ENCODE data around the gene TPP1.

The TPP1 gene

GRCh38 chr11:6647836-6648235 lies 28.6 kb upstream of the TPP1 start:
- no peak for TF ChIP-seq CTCF (IDR thresholded peaks at IDR 0.05; ENCODE audit: low read depth, low read length, missing control alignments)
- DNase-seq (ENCODE audit: low read depth): no peak
- no peak overlapping the region for H3K4me3 ChIP-seq (ENCODE audit: low read depth, low read length)

GRCh38 chr11:6646918-6647679 lies 27.9 kb upstream of the TPP1 start:
- peak; percentile 46 for DNase-seq (ENCODE audit: low read depth)
- H3K4me3 ChIP-seq (ENCODE audit: low read depth, low read length): no peak overlapping the region

GRCh38 chr11:6646576-6646917 lies 27.3 kb upstream of the TPP1 start:
- no peak for TF ChIP-seq CTCF (IDR thresholded peaks at IDR 0.05; ENCODE audit: low read depth, low read length, missing control alignments)
- no peak overlapping the region for H3K4me3 ChIP-seq (ENCODE audit: low read depth, low read length)
- no peak for DNase-seq (ENCODE audit: low read depth)

More at GRCh38 chr11:6646918-6647679, 27.9 kb upstream of the TPP1 start:
- TF ChIP-seq CTCF (IDR thresholded peaks at IDR 0.05; ENCODE audit: low read depth, low read length, missing control alignments): no peak

GRCh38 chr11:6646071-6646470 lies 26.8 kb upstream of the TPP1 start:
- no peak overlapping the region for H3K4me3 ChIP-seq (ENCODE audit: low read depth, low read length)
- no peak for DNase-seq (ENCODE audit: low read depth)
- no peak for TF ChIP-seq CTCF (IDR thresholded peaks at IDR 0.05; ENCODE audit: low read depth, low read length, missing control alignments)

GRCh38 chr11:6642957-6643356 lies 23.7 kb upstream of the TPP1 start:
- no peak for TF ChIP-seq CTCF (IDR thresholded peaks at IDR 0.05; ENCODE audit: low read depth, low read length, missing control alignments)

GRCh38 chr11:6640985-6641701 lies 21.9 kb upstream of the TPP1 start:
- DNase-seq (ENCODE audit: low read depth): no peak
- H3K4me3 ChIP-seq (ENCODE audit: low read depth, low read length): no peak overlapping the region
- TF ChIP-seq CTCF (IDR thresholded peaks at IDR 0.05; ENCODE audit: low read depth, low read length, missing control alignments): no peak

More at GRCh38 chr11:6642957-6643356, 23.7 kb upstream of the TPP1 start:
- H3K4me3 ChIP-seq (ENCODE audit: low read depth, low read length): no peak overlapping the region
- no peak for DNase-seq (ENCODE audit: low read depth)
